ENCODE data around the gene BDNF.
"Not testable (repeated sequence)": the region's sequence is repeated elsewhere in the genome, so short reads cannot be mapped to it uniquely, and the experiment has no call there.

BDNF gene

GRCh38 chr11:27700351-27701301, at the start of gene BDNF:
Gene BDNF, minus strand, starts transcription at chr11:27700455. Its CDS starts 41,891 bp downstream, at chr11:27658564.
- DNase-seq: peak; percentile 54

GRCh38 chr11:27740362-27741013, 40.2 kb upstream of the BDNF start:
- DNase-seq: no peak

DNA sequence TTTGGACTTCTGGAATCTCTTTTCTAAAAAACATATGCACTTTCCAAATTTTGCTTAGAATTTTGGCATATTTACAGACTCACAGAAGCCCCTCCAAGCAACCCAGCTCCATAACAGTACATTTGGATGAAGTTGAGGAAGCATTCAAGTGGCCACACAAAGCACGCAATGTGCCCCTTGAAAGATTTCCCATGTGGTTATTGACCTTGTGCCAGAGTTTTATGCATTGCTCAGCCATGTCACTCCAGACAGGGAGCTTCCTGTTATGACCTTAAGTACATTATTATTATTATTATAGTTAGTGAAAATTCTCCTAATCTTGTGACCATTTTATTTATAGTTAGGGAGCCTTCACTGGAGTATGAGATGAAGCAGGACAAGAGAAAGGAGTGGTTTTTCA, 35.0 kb upstream of the BDNF start:
- no peak for DNase-seq

- DNase-seq: not testable (repeated sequence)
These were observed 31.5 kb upstream of the BDNF start for GRCh38 chr11:27731803-27732202.

- no peak for DNase-seq
These were observed 26.7 kb upstream of the BDNF start for GRCh38 chr11:27726981-27727380.

DNA sequence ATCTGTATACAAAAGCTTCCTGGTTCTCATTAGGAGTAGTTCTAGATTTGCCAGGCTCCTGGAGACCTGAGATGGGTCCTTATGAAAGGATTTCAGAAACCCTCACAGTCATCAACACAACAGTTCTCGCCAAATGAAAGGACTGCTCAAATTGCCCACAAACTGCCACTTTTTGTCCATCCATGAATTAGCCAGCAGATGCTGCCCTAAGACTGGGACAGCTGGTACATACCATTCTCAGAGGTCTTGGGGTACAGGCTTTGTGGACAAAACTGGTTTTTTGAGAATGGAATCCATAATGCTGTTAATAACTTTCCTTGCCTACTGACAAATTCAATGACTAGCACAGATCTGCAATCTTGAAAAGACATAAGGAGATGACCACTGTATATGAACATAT, 23.4 kb upstream of the BDNF start:
- no peak for DNase-seq

GRCh38 chr11:27722953-27723344, 22.7 kb upstream of the BDNF start:
- no peak for DNase-seq

DNA sequence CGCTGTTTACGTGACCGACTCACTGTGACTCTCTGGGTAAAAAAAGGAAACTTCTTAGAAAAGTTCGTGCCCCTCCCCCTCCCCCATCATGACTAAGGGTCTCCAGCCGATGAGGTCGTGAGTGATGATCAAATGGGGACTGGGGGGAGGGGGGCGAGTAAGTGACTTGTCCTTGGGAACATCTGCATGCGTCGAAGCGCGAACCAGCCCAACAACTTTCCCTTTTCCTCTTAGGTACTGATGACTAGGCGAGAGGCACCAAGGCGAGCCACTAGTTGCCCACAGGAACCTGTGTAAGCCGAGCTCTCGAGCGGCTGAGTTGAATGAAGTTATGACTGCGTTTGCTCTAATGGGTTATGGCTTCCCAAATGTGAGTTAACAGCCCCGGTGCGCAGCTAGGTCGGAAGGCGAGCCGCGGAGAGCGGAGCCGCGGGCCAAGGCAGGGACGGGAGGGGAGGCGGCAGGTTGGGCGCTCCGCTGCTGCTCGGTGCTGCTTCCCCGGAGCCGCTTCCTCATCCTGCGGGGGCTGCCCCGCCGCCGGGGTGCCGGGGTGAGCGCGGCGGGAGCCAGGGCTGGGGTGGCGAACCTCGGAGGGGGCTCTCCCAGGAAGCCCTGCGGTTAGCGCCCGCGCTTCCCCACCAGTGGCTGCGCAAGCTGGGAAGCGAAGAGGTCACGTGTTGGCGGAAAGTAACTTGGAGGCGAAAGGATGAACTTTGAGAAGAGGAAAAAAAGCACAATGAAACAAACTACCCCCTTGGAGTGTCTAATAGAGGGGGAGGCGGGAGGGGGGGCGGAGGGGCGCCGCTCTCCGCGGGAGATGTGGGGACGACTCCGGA, 22.1 kb upstream of the BDNF start:
- DNase-seq: peak; percentile 59

DNA sequence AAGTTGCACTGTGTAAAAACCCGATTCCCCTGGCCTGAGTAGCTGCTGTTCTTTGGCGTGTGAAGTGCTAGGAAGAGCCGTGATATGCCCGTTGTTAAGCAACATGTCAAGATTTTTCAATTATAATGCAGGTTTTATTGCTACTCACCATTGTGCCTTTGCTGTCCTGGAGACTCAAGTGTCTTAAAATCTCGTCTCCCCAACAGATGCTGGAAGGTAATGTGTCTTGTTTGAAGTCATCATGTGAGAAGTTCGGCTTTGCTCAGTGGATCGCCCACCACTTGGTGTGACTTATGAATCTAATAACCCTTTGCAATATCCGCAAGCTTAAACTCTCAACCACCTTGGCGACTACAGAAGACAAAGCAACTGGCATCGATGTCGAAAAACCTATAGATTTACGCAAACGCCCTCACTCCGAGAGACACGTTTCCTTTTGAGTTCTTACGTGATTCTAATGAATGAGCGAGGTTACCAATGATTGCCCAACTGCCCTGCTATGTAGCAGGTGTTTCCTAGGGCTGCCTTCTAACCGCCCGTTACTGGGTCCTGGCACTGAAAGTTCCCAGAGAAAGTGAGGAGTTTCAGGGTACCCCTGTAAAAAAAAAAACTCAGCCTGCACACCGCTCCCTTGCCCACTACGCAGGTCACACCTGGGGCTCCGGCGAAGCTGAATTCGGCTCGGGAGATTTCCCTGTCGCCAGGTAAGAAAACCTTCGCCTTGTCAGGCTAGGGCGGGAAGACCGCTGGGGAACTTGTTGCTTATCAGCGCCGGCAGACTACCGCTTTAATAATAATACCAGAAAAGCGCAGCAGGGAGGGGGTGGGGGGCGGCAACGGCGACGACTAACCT, 21.2 kb upstream of the BDNF start:
- DNase-seq: no peak

GRCh38 chr11:27720277-27720830, 20.1 kb upstream of the BDNF start:
- DNase-seq: peak; percentile 61

DNA sequence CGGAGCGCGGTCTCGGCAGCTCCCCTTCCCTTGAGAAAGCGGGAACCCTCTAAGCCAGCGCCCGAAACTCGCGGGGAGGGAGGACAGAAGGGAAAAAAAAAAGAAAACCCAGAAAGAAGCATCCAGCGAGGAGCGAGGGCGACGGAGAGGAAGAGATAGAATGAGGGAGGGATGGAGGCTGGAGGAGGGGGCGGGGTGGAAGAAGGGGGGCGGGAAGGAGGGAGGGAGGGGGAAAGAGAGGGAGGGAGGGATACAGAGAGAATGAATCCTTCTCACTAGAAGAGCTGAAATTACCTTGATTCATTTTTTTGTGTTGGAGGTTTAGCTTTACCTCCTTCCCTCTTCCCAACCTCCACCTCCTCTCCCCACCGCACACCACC, 19.3 kb upstream of the BDNF start:
- DNase-seq: no peak

GRCh38 chr11:27718863-27719545, 18.7 kb upstream of the BDNF start:
- no peak for DNase-seq

- no peak for DNase-seq
These were observed 18.1 kb upstream of the BDNF start for GRCh38 chr11:27718346-27718862.

- no peak for DNase-seq
These were observed 17.6 kb upstream of the BDNF start for GRCh38 chr11:27717801-27718229.

DNA sequence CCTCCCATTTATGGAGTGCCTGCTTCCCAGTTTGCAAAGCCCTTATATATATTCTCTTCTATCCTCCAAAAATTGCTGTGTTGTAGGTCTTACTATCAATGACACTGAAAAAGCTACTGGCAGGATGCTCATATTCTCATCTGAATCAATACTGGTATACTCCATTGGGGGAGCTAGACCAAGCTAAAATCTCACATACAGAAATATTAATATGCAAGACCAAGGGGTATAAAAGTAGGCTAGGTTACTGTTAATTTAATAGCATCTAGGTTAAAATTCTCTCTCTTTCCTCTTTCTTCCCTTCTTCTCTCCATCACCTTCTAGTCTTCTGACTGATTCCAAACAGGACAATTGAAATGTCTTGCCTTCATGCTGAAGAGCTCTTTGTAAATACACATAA, 17.1 kb upstream of the BDNF start:
- DNase-seq: no peak

GRCh38 chr11:27716835-27717234, 16.6 kb upstream of the BDNF start:
- DNase-seq: no peak

GRCh38 chr11:27716216-27716615, 16.0 kb upstream of the BDNF start:
- DNase-seq: no peak

GRCh38 chr11:27711725-27712124, 11.5 kb upstream of the BDNF start:
- no peak for DNase-seq

GRCh38 chr11:27710536-27710935, 10.3 kb upstream of the BDNF start:
- no peak for DNase-seq

GRCh38 chr11:27707676-27708075, 7.4 kb upstream of the BDNF start:
- DNase-seq: no peak
